OCI-LY3 (cell line): ENCODE measurements around the gene ACVR1.

Experiments used
- EZH2phosphoT487 ChIP-seq: fragments of 200-600 bp; shearing (Covaris generic); IDR thresholded peaks from 2 replicates; pipeline ENCODE4 v1.6.1; 2018; ENCODE audit warnings: antibody characterized with exemption, mixed run types, low read depth
- TF ChIP-seq, protein P1 (sequence below): fragments of 200-600, 300-600 bp; sonication (generic); IDR thresholded peaks from 2 replicates; pipeline ENCODE4 v1.5.1; 2014; ENCODE audit warnings: antibody characterized with exemption, low read length, low read depth

DNA sequence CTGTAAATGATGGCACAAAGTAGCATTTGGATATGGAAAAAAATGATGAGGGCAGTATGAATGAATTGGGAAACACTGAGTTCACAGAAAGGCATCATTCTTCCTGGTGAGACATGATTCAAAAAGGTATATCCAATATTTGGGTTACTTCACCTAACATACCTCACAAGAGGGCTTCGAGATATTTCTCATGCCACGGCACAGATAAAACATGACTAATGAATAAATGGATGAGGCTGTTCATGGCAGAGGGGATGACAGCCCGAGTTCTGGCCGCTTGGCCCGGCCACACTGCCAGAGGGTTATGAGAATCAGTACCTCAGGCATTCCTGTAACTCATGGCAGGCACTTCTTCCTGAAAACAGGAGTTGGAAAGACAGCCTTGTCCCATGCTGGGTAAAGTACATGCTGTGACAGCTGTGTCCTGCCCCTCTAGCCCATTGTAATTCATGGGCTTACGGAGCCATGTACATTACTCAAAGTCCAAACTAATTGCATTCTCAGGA is 131.5 kb downstream of the ACVR1 start:
- TF ChIP-seq, protein P1, sequence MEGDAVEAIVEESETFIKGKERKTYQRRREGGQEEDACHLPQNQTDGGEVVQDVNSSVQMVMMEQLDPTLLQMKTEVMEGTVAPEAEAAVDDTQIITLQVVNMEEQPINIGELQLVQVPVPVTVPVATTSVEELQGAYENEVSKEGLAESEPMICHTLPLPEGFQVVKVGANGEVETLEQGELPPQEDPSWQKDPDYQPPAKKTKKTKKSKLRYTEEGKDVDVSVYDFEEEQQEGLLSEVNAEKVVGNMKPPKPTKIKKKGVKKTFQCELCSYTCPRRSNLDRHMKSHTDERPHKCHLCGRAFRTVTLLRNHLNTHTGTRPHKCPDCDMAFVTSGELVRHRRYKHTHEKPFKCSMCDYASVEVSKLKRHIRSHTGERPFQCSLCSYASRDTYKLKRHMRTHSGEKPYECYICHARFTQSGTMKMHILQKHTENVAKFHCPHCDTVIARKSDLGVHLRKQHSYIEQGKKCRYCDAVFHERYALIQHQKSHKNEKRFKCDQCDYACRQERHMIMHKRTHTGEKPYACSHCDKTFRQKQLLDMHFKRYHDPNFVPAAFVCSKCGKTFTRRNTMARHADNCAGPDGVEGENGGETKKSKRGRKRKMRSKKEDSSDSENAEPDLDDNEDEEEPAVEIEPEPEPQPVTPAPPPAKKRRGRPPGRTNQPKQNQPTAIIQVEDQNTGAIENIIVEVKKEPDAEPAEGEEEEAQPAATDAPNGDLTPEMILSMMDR, result no peak
- no peak for TF ChIP-seq EZH2phosphoT487
